Heart left ventricle (tissue), 13 donors: Measurements from ENCODE around the gene POLR3F.

ENCODE experiments used
- CTCF ChIP-seq, 12 donors: fragments of 200-600 bp; sonication (generic) in 4 of 12; IDR thresholded peaks; one replicate each; pipeline versions ENCODE4 v1.5.0 to v1.8.0; 2018 to 2022; ENCODE audit warnings: antibody characterized with exemption in 12 of 12, mild to moderate bottlenecking in 5 of 12
- POLR2A ChIP-seq, 2 donors: fragments of 450-650 bp; IDR thresholded peaks; one replicate each; pipeline ENCODE4 v1.6.1; 2017; ENCODE audit warnings: antibody characterized with exemption in 2 of 2, mild to moderate bottlenecking in 2 of 2, moderate library complexity in 2 of 2
- donor health status: ischemic (EF 13 %, LVEDD 7.1; RV severe dilation, severe dysfunction).
- donor health status: DM: no; HTN: yes; CAD: no.
- donor health status: DM: no; HTN: no; CAD: no.
- donor health status: ischemic (EF 25% LVEDD 6.9; RV normal size, moderate dysfunction).
- donor health status: ischemic (EF 25% LVEDD 5.7; RV mildly dilated, moderate dysfunction).
- donor health status: ischemic (EF 35%, LVEDD 5.7; RV mildly dilated, moderate dysfunction).
- donor health status: nonischemic (EF 11% LVEDD 7.7; RV severe dilation, severe dysfunction).
- donor health status: DM: yes; HTN: yes; CAD: no.
- donor health status: PGD.
- donor health status: ischemic (EF 29% LVEDD 5.4; RV normal size, mild dysfunction).
- donor health status: nonischemic (EF 23%, LVEDD 6.1; RV moderate dilation, normal function).

GRCh38 chr20:18427214-18427613, 40.0 kb upstream of the POLR3F start:
- TF ChIP-seq CTCF (IDR thresholded peaks at IDR 0.05) (no peak), POLR2A (IDR thresholded peaks at IDR 0.05) (no peak)
